Measurements from ENCODE around the gene GALNTL6.

The GALNTL6 gene

GRCh38 chr4:171812665-171813525 is at the start of gene GALNTL6:
TSS of gene GALNTL6 (plus strand) at chr4:171813404.
- no peak for DNase-seq (ENCODE audit: low read depth in 2 of 2, low spot score in 1 of 2)

- no peak for DNase-seq (ENCODE audit: low read depth in 2 of 2, low spot score in 1 of 2)
These were observed 47.7 kb upstream of the GALNTL6 start for GRCh38 chr4:171765514-171765913.

- DNase-seq (ENCODE audit: low read depth in 2 of 2, low spot score in 1 of 2) = no peak
These were observed 38.5 kb upstream of the GALNTL6 start for GRCh38 chr4:171774642-171775190.

GRCh38 chr4:171779301-171779700 is 33.9 kb upstream of the GALNTL6 start:
- DNase-seq (ENCODE audit: low read depth in 2 of 2, low spot score in 1 of 2) = no peak

GRCh38 chr4:171785388-171785787 is 27.8 kb upstream of the GALNTL6 start:
- no peak for DNase-seq (ENCODE audit: low read depth in 2 of 2, low spot score in 1 of 2)

- no peak for DNase-seq (ENCODE audit: low read depth in 2 of 2, low spot score in 1 of 2)
These were observed 19.5 kb upstream of the GALNTL6 start for GRCh38 chr4:171793723-171794122.

GRCh38 chr4:171794528-171794927 is 18.7 kb upstream of the GALNTL6 start:
- DNase-seq (ENCODE audit: low read depth in 2 of 2, low spot score in 1 of 2) = no peak

- no peak for DNase-seq (ENCODE audit: low read depth in 2 of 2, low spot score in 1 of 2)
These were observed 3.4 kb upstream of the GALNTL6 start for GRCh38 chr4:171809854-171810253.

- no peak for DNase-seq (ENCODE audit: low read depth in 2 of 2, low spot score in 1 of 2)
These were observed 905 bp upstream of the GALNTL6 start for GRCh38 chr4:171812333-171812664.

- no peak for DNase-seq (ENCODE audit: low read depth in 2 of 2, low spot score in 1 of 2)
These were observed 484 bp downstream of the GALNTL6 start for GRCh38 chr4:171813526-171814250.

GRCh38 chr4:171814545-171814944 is 1.3 kb downstream of the GALNTL6 start:
- no peak for DNase-seq (ENCODE audit: low read depth in 2 of 2, low spot score in 1 of 2)

GRCh38 chr4:171817026-171817425 is 3.8 kb downstream of the GALNTL6 start:
- no peak for DNase-seq (ENCODE audit: low read depth in 2 of 2, low spot score in 1 of 2)

GRCh38 chr4:171834640-171835039 is 21.4 kb downstream of the GALNTL6 start:
- no peak for DNase-seq (ENCODE audit: low read depth in 2 of 2, low spot score in 1 of 2)

- no peak for DNase-seq (ENCODE audit: low read depth in 2 of 2, low spot score in 1 of 2)
These were observed 30.3 kb downstream of the GALNTL6 start for GRCh38 chr4:171843456-171843855.

- no peak for DNase-seq (ENCODE audit: low read depth in 2 of 2, low spot score in 1 of 2)
These were observed 33.0 kb downstream of the GALNTL6 start for GRCh38 chr4:171846232-171846631.

- no peak for DNase-seq (ENCODE audit: low read depth in 2 of 2, low spot score in 1 of 2)
These were observed 33.7 kb downstream of the GALNTL6 start for GRCh38 chr4:171846893-171847292.

- DNase-seq (ENCODE audit: low read depth in 2 of 2, low spot score in 1 of 2) = no peak
These were observed 34.5 kb downstream of the GALNTL6 start for GRCh38 chr4:171847751-171848150.

GRCh38 chr4:171849686-171850222 is 36.5 kb downstream of the GALNTL6 start:
- no peak for DNase-seq (ENCODE audit: low read depth in 2 of 2, low spot score in 1 of 2)

GRCh38 chr4:171851295-171851694 is 38.1 kb downstream of the GALNTL6 start:
- DNase-seq (ENCODE audit: low read depth in 2 of 2, low spot score in 1 of 2) = no peak

GRCh38 chr4:171857302-171858012 is 44.3 kb downstream of the GALNTL6 start:
- DNase-seq (ENCODE audit: low read depth in 2 of 2, low spot score in 1 of 2) = no peak

GRCh38 chr4:171875291-171875690 is 62.1 kb downstream of the GALNTL6 start:
- no peak for DNase-seq (ENCODE audit: low read depth in 2 of 2, low spot score in 1 of 2)
